Psoas muscle (tissue), 8 donors: ENCODE measurements around the gene CCDC8. TPM values are rescaled to one million over a fixed set of nuclear protein-coding genes. Genes with fewer than 3 reads are reported as not detected.

Experiments
- ATAC-seq, 4 donors: fragments of 200-7000 bp; cut with Tn5 transposase; one replicate each; pipeline ENCODE4 v1.9.1; 2020; ENCODE audit warnings: moderate library complexity in 3 of 4, mild to moderate bottlenecking in 2 of 4
- DNase-seq, 2 donors: peaks; one replicate each; pipeline ENCODE4 v3.0.0-alpha.2; 2020
- H3K27ac ChIP-seq: fragments of 200-600 bp; one replicate; pipeline ENCODE4 v1.8.0; 2022
- H3K27me3 ChIP-seq, 3 donors: fragments of 200-600 bp in 1 of 3; one replicate each; pipeline versions ENCODE4 v1.6.1 to v1.8.0; 2013 to 2022; ENCODE audit warnings: low read length in 2 of 3, mild to moderate bottlenecking in 2 of 3, moderate library complexity in 1 of 3; ENCODE audit not compliant: insufficient read depth in 3 of 3
- H3K36me3 ChIP-seq, 2 donors: fragments of 200-600 bp in 1 of 2; one replicate each; pipeline versions ENCODE4 v1.6.1 to v1.8.0; 2013 to 2022; ENCODE audit warnings: low read depth in 1 of 2, mild to moderate bottlenecking in 1 of 2, moderate library complexity in 1 of 2; ENCODE audit not compliant: insufficient read depth in 1 of 2
- H3K4me1 ChIP-seq: fragments of 200-600 bp; one replicate; pipeline ENCODE4 v1.8.0; 2022
- H3K4me3 ChIP-seq: fragments of 200-600 bp; one replicate; pipeline ENCODE4 v1.8.0; 2022; ENCODE audit warnings: mild to moderate bottlenecking
- H3K9me3 ChIP-seq: fragments of 200-600 bp; one replicate; pipeline ENCODE4 v1.8.0; 2022
- CTCF ChIP-seq: fragments of 200-600 bp; IDR thresholded peaks from one replicate; pipeline ENCODE4 v1.8.0; 2022; ENCODE audit warnings: antibody characterized with exemption
- WGBS, 3 donors: extraction: QIAGEN DNeasy Blood & Tissue Kit; methylation state at CpG; one replicate each; pipeline versions ENCODE4 v1.1.6 to v1.1.7; 2013; 5-methylcytosine and 5-hydroxymethylcytosine counted together
- intact Hi-C, 2 donors: fragments of 100-400 bp; cut with DNase I; formaldehyde crosslinking; loops; one replicate each; pipeline versions ENCODE4 v1.11.0 to v1.14.2; 2022
- polyA plus RNA-seq, 3 donors: library from polyadenylated mRNA; stranded (reverse); fragments of 200-250 nt; gene quantifications; one replicate each; pipeline ENCODE4 v1.2.3, GENCODE V29; 2013
- total RNA-seq, 4 donors: library from RNA; stranded (reverse); fragmentation: NEBNext Ultra II Directional in 2 of 4; extraction: Animal tissue kit (Norgen Biotek cat#: 25700) in 2 of 4; gene quantifications; one replicate each; pipeline versions ENCODE4 v1.2.1 to v1.2.4, GENCODE V29; 2021 to 2023
- donor health status: healthy with polysubstance abuse.
- donor health status: DM: no; HTN: no; CAD: no; lungs with moderate emphysema.
- donor health status: Bipolar disorder and iron deficiency.
- donor health status: healthy.
- donor health status: DM: yes; HTN: yes; CAD: no.
- donor health status: DM: no; HTN: no; CAD: no.
- donor health status: DM: no; HTN: no; CAD: no.
- donor health status: DM: yes; HTN: yes; CAD: no.

CCDC8 gene
- total and polyA plus RNA-seq, 7 donors, result 0.51 to 7.0 (median 1.6) TPM

DNA sequence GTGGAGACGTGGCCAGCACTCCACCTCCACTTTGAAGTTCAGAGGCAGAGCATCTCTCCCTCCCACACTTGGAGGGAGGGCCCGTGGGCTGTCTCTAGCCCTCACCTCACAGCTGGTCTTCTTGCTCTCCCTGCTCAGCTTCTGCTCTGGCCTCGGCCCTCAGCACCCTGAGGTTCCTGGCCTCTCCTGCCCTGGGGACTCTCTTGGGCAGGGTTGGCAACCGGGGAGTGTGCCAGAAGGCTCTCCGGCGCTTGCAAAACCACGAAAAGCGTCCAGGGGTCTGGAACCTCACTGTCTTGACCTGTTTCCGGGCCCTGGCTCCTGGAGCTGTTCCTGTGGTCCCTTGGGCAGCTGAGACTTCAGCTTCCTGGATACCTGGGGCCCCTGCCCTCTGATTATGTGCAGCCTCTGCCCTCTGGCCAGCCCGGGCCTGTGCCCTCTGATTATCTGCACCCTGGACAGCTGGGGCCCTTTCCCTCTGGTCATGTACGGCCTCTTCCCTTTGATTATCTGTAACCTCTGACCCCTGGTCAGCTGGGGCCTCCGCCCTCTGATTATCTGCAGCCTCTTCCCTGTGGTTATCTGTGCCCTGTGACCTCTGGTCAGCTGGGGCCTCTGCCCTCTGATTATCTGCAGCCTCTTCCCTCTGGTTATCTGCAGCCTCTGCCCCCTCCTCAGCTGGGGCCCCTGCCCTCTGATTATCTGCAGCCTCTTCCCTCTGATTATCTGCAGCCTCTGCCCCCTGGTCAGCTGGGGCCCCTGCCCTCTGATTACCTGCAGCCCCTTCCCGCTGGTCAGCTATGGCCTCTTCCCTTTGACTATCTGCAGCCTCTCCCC is 2.1 kb downstream of the CCDC8 start:
- no peak for ATAC-seq
- intact Hi-C loops, result no loop called here
- DNase-seq, result no peak
- Histone ChIP-seq H3K4me1 (no peaks in the 10 kb centered on the region), H3K36me3 (no peaks in the 10 kb centered on the region), H3K27me3 (peaks cover 0 to 83% (median 35%) of the 10 kb centered on the region in 3 donors), H3K9me3 (no peaks in the 10 kb centered on the region), H3K4me3 (peak overlapping the region; percentile 57), H3K27ac (no peak overlapping the region)
- 49 to 74% (median 55%) methylated on average over 13 of the region's 13 CpGs for WGBS, 3 donors
- TF ChIP-seq CTCF, result no peak

- peaks cover 0 to 87% (median 38%) of the 10 kb centered on the region in 3 donors for H3K27me3 ChIP-seq
- no peaks in the 10 kb centered on the region for H3K9me3 ChIP-seq
Observed at GRCh38 chr19:46410205-46411087, 2.9 kb downstream of the CCDC8 start.

DNA sequence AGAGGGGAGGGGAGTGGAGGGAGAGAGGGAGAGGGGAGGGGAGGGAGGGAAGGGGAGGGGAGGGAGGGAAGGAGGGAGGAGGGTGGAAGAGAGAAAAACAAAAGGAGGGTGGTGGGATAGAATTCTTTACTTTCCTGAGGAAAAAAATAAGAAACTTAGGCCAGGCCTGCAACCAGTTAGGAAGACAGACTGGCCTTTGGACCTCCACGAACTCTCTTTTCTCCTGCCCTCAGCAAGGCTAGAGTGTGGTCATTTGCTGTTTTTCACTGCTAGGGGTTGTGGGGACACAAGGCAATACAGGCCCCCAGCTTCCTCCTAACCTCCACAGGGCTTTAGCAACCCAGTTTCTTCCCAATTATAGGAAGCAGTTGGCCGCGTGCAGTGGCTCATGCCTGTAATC is 4.2 kb downstream of the CCDC8 start:
- Histone ChIP-seq H3K27me3 (peaks cover 0 to 87% (median 44%) of the 10 kb centered on the region in 3 donors), H3K27ac (no peak overlapping the region), H3K36me3 (no peaks in the 10 kb centered on the region), H3K9me3 (no peaks in the 10 kb centered on the region), H3K4me1 (peaks cover 8% of the 10 kb centered on the region), H3K4me3 (no peak overlapping the region)
- DNase-seq (no peak), ATAC-seq (no peak)
- WGBS, 3 donors, result 71 to 86% (median 79%) methylated on average over 3 of the region's 3 CpGs
- intact Hi-C loops, result no loop called here
- no peak for TF ChIP-seq CTCF

More at GRCh38 chr19:46410205-46411087, 2.9 kb downstream of the CCDC8 start:
- DNase-seq (no peak), ATAC-seq (no peak)
- H3K4me1 ChIP-seq, result no peaks in the 10 kb centered on the region
- TF ChIP-seq CTCF, result no peak
- H3K36me3 ChIP-seq, result no peaks in the 10 kb centered on the region
- intact Hi-C loops, result no loop called here
- 81 to 86% (median 86%) methylated on average over 13 of the region's 13 CpGs for WGBS, 3 donors
- H3K27ac ChIP-seq, result no peak overlapping the region
- H3K4me3 ChIP-seq, result peak overlapping the region; percentile 57

GRCh38 chr19:46408664-46409039 is 4.7 kb downstream of the CCDC8 start:
- H3K4me1 ChIP-seq, result peaks cover 8% of the 10 kb centered on the region
- no peak for TF ChIP-seq CTCF
- peaks cover 0 to 87% (median 45%) of the 10 kb centered on the region in 3 donors for H3K27me3 ChIP-seq
- H3K36me3 ChIP-seq, result no peaks in the 10 kb centered on the region
- intact Hi-C loops, result no loop called here
- peak; percentile 71 to 79 for DNase-seq
- no peak overlapping the region for H3K27ac ChIP-seq
- ATAC-seq, result peak in 3 of 4 donors; percentile 35 to 52 (median 46)
- H3K4me3 ChIP-seq, result peak overlapping the region; percentile 18
- H3K9me3 ChIP-seq, result no peaks in the 10 kb centered on the region
- WGBS, 3 donors, result 5 to 15% (median 12%) methylated on average over 11 of the region's 11 CpGs
